Measurements from ENCODE around the gene HHIP.

HHIP gene

DNA sequence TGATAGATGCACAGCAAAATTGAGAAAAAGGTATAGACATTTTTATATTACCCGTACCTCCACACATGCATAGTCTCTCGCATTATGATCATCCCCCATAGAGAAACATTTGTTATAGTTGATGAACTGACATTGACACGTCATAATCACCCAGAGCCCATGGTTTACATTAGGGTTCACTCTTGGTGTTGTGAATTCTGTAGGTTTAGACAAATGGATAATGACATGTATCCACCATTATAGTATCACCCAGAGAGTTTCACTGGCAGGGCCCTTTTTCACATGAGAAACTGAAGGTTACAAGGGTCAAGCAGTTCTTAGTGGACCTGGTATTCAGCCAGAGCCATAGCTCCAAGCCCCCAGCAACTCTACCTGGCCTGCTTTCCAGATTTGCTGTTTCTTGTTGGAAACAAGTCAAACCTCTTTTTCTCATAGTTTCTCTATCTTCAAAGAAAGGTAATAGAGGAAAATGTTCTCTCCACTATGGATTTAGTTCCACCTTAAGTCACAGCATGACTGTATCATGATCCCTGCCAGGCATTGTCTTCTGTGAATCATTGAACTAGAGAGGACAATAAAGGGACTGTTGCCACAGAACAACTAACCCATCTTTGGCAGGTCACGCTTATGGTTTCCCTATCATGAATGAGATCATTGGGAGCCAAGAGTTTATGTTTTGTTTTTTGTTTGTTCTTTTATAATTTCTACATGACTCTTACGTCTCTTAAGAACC, 64.0 kb downstream of the HHIP start:
- DNase-seq, result peak; percentile 62

DNA sequence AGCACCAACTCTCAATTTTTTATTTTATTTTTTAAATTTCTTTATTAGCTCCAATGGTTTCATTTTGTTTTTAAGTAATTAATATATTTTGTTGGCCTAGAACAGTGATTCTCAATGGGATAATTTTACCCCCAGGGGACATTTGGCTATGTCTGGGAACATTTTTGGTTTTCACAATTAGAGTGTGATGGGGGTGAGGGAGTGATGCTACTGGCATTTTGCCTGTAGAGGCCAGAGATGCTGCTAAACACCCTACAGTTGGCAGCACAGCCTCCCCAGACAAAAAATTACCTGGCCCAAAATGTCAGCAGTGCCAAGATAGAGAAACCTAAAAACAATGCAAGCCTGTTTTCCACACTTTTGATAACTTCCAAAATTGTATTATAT, 64.6 kb downstream of the HHIP start:
- DNase-seq, result peak; percentile 49

DNA sequence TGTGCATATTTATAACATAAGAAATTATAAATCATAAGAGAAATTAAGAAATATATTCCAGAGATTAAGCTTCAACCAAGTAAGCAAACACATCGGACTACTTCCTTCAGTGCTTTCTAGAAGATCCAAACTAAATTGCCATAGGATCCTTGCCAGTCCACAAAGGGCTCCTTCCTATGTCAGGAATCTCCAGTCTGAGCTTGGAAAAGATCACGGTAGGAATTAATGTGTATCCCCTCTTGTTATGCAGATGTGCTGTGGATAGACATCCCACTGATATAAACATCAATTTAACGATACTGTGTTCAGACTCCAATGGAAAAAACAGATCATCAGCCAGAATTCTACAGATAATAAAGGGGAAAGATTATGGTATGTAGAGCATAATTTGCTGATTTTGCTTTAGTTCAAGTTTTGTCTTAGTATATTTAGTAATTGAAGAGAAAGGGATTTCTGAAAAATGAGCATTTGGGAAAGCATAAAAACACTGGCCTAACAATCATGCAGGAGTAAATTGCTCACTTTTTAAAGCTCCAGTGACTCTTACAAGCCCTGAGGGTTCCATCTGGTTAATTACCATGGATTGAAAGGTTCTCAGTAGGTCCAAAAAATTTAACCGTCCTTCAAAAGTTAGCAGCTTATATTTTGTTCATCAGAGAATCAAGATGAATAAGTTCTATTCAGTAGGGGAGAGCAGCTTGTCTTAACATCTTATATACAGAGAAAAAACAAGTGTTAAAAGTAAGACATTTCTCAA, 65.9 kb downstream of the HHIP start:
- peak; percentile 78 for DNase-seq

GRCh38 chr4:144712775-144713174, 66.8 kb downstream of the HHIP start:
- peak; percentile 37 for DNase-seq

DNA sequence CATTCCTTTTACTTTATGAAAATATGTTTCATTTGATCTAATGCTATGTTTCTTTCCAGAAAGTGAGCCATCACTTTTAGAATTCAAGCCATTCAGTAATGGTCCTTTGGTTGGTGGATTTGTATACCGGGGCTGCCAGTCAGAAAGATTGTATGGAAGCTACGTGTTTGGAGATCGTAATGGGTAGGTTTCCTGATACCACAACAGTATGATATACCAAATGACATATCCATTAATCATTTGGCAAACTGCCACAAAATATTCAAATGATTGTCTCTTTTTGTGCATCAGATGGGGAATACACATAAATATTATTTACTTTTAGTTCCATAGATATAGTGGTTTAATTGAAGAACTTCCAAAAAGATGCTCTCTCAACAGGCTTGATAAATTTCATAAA, 68.2 kb downstream of the HHIP start:
- DNase-seq, result no peak

DNA sequence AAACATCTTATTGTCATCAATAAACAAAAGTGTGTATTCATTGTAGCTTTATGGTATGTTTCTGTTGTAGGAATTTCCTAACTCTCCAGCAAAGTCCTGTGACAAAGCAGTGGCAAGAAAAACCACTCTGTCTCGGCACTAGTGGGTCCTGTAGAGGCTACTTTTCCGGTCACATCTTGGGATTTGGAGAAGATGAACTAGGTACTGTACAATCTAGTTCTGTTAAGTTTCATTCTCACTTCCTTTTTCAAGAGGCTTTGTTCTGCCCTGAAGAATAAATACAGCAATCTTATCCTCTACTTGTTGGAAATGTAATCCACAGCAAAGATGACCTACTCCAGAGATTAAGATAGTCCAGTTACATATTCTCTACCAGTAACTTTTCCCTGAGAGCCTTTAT, 69.3 kb downstream of the HHIP start:
- no peak for DNase-seq

- DNase-seq, result no peak
Observed at GRCh38 chr4:144716778-144717177, 70.8 kb downstream of the HHIP start.

DNA sequence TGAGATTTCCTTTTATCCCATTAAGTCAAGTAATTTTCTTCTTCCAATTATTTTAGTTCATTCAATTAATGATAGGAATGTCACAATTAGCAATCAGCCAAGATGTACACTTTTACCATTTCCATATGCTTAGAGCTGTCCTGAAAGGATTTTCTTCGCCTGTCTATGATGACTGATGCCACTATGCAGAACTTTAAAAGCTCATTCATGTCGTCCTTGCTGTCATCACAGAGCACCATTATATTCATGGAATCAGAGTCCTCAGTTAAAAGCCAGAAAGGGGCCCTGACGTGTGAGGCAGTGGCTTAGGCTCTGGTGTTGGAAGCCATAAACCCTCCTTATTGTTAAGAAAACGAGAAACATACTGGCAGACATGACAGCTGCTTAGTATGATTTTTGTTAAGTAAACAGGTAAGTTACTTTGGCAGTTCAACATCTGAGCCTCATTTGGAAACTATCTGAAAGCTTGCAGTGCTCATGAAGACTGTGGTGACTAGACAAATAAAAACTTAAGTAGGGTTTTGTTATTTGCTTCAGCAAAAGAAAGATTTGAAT, 73.1 kb downstream of the HHIP start:
- no peak for DNase-seq

DNA sequence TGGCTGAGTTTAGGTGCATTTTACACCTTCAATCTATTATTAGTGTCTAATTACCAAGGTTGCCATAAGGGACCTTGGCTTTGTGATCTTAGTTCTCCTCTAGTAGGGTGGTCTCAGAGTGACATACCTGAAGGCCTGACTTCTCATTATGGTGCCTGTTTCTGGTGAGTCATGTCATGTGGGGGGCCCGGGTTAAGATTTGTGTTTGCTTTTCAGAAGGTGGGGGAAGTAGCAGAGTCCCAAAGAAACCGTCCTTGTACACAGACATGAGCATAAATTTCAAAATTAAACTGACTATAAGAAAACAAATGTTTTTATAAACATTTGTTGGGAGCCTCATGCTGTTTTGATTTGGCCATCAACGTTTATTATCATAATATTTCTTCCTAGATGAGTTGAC, 74.5 kb downstream of the HHIP start:
- no peak for DNase-seq

- no peak for DNase-seq
Observed at GRCh38 chr4:144721994-144722393, 76.0 kb downstream of the HHIP start.

DNA sequence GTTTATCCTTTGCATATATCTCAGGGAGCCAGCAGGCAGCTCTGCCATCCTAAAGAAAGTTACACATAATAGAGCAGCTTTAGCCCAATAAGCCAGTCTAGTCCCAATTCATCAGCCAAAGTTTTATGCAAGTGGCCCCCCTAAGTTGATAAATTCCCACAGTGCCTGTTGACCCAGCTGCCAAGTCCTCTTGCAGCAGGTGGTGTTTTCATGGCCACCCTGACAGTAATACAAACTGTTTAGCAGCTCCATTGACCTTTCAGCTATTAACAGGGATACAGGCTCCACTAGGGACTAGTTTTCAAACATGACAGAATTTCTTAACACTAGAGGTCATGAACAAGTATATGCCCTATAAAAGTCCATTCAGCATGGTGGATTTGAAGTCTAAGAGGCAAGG, 77.5 kb downstream of the HHIP start:
- DNase-seq, result peak; percentile 4

- no peak for DNase-seq
Observed at GRCh38 chr4:144729175-144729574, 83.2 kb downstream of the HHIP start.

GRCh38 chr4:144732584-144733428, 86.8 kb downstream of the HHIP start:
- DNase-seq, result no peak

DNA sequence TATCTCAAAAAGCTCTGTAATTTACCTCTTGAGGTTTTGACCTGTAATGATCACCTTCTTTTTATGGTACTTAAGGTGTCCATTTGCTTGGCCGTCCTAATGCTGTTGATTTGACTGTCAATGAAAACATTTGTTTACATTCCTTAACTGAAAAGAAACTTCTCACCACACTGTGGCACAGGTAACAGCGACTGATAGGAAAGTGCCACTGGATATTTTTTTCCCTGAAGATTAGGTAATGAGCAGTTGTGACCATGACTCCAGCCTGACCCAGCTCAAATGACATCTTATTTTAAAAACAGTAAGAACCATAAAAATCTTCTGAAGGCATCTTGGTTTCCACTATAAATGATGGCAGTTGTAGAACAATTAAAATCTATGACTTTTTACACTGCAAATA, 87.6 kb downstream of the HHIP start:
- DNase-seq, result peak; percentile 17

DNA sequence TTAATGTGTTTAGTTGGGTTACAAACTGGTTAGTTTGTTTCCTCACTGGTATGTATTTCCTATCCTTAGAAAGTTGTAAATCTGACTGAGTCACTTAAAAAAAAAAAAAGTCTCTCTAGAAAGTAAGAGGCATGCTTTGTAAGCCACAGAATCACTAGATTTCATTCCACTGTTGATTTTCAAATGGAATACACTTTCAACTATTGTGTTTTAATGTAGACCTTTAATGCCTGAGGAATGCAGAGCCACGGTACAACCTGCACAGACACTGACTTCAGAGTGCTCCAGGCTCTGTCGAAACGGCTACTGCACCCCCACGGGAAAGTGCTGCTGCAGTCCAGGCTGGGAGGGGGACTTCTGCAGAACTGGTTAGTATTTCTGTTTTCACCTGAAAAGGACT, 88.6 kb downstream of the HHIP start:
- no peak for DNase-seq

DNA sequence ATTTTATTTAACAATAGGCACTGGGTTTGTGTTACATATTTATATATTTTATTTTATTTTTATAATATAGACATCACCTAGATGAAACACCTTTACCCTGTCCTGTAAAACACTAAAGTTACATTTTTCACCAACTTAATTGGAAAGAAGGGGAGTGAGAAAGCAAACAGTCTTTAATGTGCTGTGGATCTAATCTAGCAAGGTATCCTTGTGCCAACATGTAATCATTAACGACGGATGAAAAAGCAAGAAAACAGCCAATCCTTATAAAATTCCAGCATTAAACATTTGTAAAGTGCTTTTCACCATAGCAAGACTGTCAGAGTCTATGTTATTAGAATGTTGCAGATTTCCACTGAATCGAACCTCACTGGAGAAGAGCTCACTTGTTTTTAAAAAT, 92.7 kb downstream of the HHIP start:
- no peak for DNase-seq

DNA sequence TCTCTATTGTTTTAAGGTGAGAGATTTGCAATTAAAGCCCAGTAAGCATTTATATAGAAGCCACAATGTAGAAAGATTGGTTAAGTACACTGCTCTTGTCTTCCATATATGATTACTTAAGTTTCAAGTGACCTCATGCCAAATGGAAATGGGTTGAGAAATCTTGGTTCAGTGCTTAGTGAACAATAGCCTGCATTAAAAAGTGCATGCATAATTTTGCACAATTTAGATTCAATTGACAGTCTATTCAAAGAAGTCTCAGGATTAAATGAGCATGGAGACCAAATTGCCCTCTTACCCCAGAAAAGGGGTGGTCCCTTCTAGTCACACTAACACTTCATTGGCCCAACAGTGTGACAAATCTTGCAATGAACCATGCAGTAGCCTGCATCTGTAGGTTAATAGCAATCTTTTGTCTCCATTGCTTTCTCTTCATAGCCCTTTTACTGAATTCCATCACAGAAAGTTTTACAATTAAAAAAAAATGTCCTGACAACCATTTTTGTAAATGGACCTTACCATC, 93.6 kb downstream of the HHIP start:
- no peak for DNase-seq

- no peak for DNase-seq
Observed at GRCh38 chr4:144740316-144740715, 94.4 kb downstream of the HHIP start.

DNA sequence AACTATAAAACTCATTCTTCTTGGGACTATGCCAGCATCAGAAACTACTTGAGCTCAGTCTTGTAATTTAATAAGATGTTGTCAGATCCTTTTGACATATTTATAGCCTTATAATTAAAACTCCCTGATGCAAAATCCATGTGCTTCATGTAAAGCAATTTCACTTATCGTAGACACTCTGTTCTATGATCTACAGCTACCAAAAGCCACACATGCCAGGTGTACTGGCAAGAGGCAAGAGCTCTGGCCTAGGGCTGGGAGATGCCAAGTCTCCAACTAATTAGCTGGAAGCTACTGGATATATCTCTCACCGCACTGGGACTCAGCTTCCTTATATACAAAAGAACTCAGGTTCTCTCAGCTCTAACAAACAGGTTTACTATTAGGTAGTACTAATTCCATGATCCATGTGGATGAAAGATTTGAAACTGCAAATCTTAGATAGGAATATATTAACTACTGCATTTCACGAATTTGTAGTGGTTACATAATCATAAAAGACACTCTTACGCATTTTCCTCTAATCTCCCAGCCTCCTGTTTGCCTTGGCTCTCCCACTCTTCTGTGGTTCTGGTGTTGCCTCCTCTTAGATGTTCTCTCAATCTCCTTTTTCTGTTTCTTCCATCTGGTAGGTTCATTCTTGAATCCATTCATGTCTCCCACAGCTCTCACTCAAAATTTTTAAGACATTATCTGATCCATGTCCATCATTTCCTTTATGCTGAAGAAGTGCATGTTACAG, 103.0 kb downstream of the HHIP start:
- DNase-seq, result no peak

GRCh38 chr4:144750348-144750747, 104.4 kb downstream of the HHIP start:
- DNase-seq, result peak; percentile 75

DNA sequence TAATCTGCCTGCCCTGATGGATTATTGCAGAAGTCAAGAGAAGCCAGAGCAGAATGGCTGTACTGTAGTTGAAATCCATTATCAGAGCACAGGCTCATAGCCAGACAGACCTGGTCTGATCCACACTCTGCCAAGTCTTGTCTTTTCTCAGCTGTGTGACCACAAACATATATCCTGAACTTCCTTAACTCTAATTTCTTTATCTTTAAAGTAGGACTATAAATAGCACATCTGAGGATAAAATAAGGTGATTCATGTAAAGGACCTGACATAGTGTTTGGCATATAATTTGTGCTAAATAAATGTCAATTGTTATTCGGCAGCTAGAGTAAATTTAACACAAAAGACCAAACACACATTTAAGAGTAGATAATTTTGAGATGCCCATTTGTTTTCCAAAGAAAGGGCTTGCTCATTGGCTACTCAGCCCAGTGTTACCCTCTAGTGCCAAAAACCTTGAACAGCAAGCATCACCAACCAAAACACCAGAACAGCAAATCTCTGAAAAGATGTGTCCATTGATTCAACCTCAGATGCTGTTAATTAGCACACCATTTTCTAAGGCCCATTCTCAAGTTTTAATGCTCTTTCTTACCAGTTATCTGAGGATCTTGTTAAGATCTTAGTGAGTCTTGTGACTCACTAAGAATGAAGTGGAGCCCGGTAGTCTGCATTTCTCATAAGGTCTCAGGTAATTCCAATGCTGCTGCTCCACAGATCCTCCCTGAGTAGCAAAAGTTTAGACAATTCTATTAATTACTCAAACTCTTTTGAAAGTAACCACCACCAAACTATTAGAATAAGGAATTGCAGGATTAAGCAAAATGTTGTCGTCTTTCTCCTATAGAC, 108.8 kb downstream of the HHIP start:
- peak; percentile 33 for DNase-seq
